HG03469 (cell line): ENCODE data around the gene CCDC195.
"Not testable (repeated sequence)": the region's sequence is repeated elsewhere in the genome, so short reads cannot be mapped to it uniquely, and the experiment has no call there.

Experiments used
- ATAC-seq: cut with Tn5 transposase; IDR thresholded peaks from one replicate; pipeline ENCODE4 v1.9.1; 2021; ENCODE audit warnings: mild to moderate bottlenecking, moderate library complexity, moderate number of reproducible peaks; ENCODE audit not compliant: unreplicated experiment

CCDC195 gene

GRCh38 chr2:224691563-224691962, 24.6 kb downstream of the CCDC195 start:
- no peak for ATAC-seq

GRCh38 chr2:224690868-224691267, 25.3 kb downstream of the CCDC195 start:
- ATAC-seq: no peak

- ATAC-seq: no peak
These were observed 26.6 kb downstream of the CCDC195 start for GRCh38 chr2:224689539-224689938.

GRCh38 chr2:224688997-224689396, 27.2 kb downstream of the CCDC195 start:
- ATAC-seq: no peak

- ATAC-seq: no peak
These were observed 29.0 kb downstream of the CCDC195 start for GRCh38 chr2:224687156-224687555.

GRCh38 chr2:224685121-224685520, 31.0 kb downstream of the CCDC195 start:
- no peak for ATAC-seq

GRCh38 chr2:224682134-224682533, 34.0 kb downstream of the CCDC195 start:
- ATAC-seq: no peak

- no peak for ATAC-seq
These were observed 44.4 kb downstream of the CCDC195 start for GRCh38 chr2:224671731-224672130.

- ATAC-seq: no peak
These were observed 46.0 kb downstream of the CCDC195 start for GRCh38 chr2:224670203-224670602.

- no peak for ATAC-seq
These were observed 46.7 kb downstream of the CCDC195 start for GRCh38 chr2:224669449-224669848.

- no peak for ATAC-seq
These were observed 47.8 kb downstream of the CCDC195 start for GRCh38 chr2:224668123-224668909.

- ATAC-seq: peak; percentile 97
These were observed 49.1 kb downstream of the CCDC195 start for GRCh38 chr2:224666951-224667553.

- not testable (repeated sequence) for ATAC-seq
These were observed 52.8 kb downstream of the CCDC195 start for GRCh38 chr2:224663322-224663721.

GRCh38 chr2:224661708-224662107, 54.5 kb downstream of the CCDC195 start:
- not testable (repeated sequence) for ATAC-seq

GRCh38 chr2:224659714-224660113, 56.5 kb downstream of the CCDC195 start:
- ATAC-seq: no peak

GRCh38 chr2:224658780-224659405, 57.3 kb downstream of the CCDC195 start:
- no peak for ATAC-seq

GRCh38 chr2:224657349-224657748, 58.8 kb downstream of the CCDC195 start:
- ATAC-seq: peak; percentile 76

- no peak for ATAC-seq
These were observed 61.1 kb downstream of the CCDC195 start for GRCh38 chr2:224655006-224655537.
